ENCODE measurements around the gene ATP5F1A.
"Not testable (repeated sequence)": the region's sequence is repeated elsewhere in the genome, so short reads cannot be mapped to it uniquely, and the experiment has no call there.

Gene ATP5F1A

DNA sequence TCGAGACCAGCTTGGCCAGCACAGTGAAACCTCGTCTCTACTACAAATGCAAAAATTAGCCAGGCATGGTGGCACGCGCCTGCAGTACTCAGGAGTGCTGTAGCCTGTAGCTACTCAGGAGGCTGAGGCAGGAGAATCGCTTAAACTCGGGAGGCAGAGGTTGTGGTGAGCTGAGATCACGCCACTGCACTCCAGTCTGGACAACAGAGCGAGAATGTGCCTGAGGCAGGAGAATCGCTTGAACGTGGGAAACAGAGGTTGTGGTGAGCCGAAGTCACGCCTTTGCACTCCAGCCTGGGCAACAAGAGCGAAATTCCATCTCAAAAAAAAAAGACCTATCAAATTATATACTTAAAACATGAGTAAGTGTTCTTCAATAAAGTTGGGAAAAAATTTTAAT is 50.7 kb downstream of the ATP5F1A start:
- H3K36me3 ChIP-seq (replicated peaks in 1 of 2; ENCODE audit: control insufficient read depth in 2 of 2, insufficient read depth in 2 of 2, low read length in 2 of 2); H3K4me1 ChIP-seq (ENCODE audit: control insufficient read depth in 2 of 2, insufficient read depth in 1 of 2, low read depth in 1 of 2, low read length in 2 of 2); H3K4me3 ChIP-seq (ENCODE audit: low read length in 2 of 2); H2BK120ac ChIP-seq (ENCODE audit: low read depth, low read length); H3K9ac ChIP-seq (ENCODE audit: low read depth, low read length, poor library complexity); H4K8ac ChIP-seq (ENCODE audit: low read depth, low read length); H3K27me3 ChIP-seq (ENCODE audit: control insufficient read depth in 3 of 3, insufficient read depth in 3 of 3, low read depth in 1 of 3, low read length in 3 of 3); H3K4me2 ChIP-seq (ENCODE audit: insufficient read depth, low read length, poor library complexity, severe bottlenecking); H3K23ac ChIP-seq (ENCODE audit: low read depth, low read length, poor library complexity); H2BK15ac ChIP-seq (ENCODE audit: low read length); H2BK5ac ChIP-seq (ENCODE audit: low read length); H3K79me1 ChIP-seq (ENCODE audit: low read depth, low read length); H2AK5ac ChIP-seq (ENCODE audit: low read depth, low read length); H3K9me3 ChIP-seq (replicated peaks in 1 of 2; ENCODE audit: control insufficient read depth in 2 of 2, insufficient read depth in 1 of 2, low read depth in 1 of 2, low read length in 2 of 2); H2AFZ ChIP-seq (ENCODE audit: low read length); H3K18ac ChIP-seq (ENCODE audit: low read length); DNase-seq (ENCODE audit: low spot score); H3K27ac ChIP-seq (replicated peaks; ENCODE audit: low read length); H3K4ac ChIP-seq (ENCODE audit: low read length); H4K91ac ChIP-seq (ENCODE audit: low read depth, low read length, poor library complexity); H2BK12ac ChIP-seq (ENCODE audit: low read length); H3K14ac ChIP-seq (ENCODE audit: low read length): not testable (repeated sequence)
- WGBS, 2 donors (ENCODE audit: extremely low coverage in 2 of 2, insufficient read length in 2 of 2, insufficient replicate concordance in 1 of 2) = no CpG with 5 or more reads among the region's 13 CpGs

DNA sequence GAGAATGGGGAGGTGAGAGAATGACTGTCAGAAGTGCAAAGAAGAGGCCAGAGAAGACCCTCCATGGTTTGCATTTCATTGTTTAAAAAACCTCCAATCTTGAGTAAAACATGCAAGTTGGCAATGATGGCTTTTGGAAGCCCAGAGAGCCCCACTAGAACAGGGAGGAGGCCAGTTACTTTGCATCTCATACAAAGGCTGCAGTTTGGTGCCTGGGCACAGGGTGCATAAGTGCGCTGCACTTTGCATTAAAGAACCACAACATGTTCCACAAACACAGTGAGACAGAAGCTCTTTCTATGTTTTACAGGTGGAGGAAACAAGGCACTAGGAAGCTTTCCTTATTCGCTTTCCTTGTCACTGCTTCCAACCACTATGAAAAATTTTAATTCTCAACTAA is 51.4 kb downstream of the ATP5F1A start:
- no CpG with 5 or more reads among the region's 2 CpGs for WGBS, 2 donors (ENCODE audit: extremely low coverage in 2 of 2, insufficient read length in 2 of 2, insufficient replicate concordance in 1 of 2)
- Histone ChIP-seq H3K23ac (ENCODE audit: low read depth, low read length, poor library complexity) (no peak overlapping the region), H4K91ac (ENCODE audit: low read depth, low read length, poor library complexity) (no peak overlapping the region), H3K4me2 (ENCODE audit: insufficient read depth, low read length, poor library complexity, severe bottlenecking) (no peak overlapping the region), H2AK5ac (ENCODE audit: low read depth, low read length) (no peak overlapping the region), H3K9me3 (replicated peaks in 1 of 2; ENCODE audit: control insufficient read depth in 2 of 2, insufficient read depth in 1 of 2, low read depth in 1 of 2, low read length in 2 of 2) (no peaks in the 10 kb centered on the region), H2BK120ac (ENCODE audit: low read depth, low read length) (no peak overlapping the region), H2BK5ac (ENCODE audit: low read length) (no peak overlapping the region), H3K27ac (replicated peaks; ENCODE audit: low read length) (no peak overlapping the region), H2BK15ac (ENCODE audit: low read length) (no peak overlapping the region), H3K18ac (ENCODE audit: low read length) (no peak overlapping the region), H3K4ac (ENCODE audit: low read length) (no peak overlapping the region), H2AFZ (ENCODE audit: low read length) (no peak overlapping the region), H3K27me3 (ENCODE audit: control insufficient read depth in 3 of 3, insufficient read depth in 3 of 3, low read depth in 1 of 3, low read length in 3 of 3) (no peaks in the 10 kb centered on the region), H3K4me3 (ENCODE audit: low read length in 2 of 2) (no peak overlapping the region), H3K79me1 (ENCODE audit: low read depth, low read length) (no peaks in the 10 kb centered on the region), H2BK12ac (ENCODE audit: low read length) (no peak overlapping the region), H3K36me3 (replicated peaks in 1 of 2; ENCODE audit: control insufficient read depth in 2 of 2, insufficient read depth in 2 of 2, low read length in 2 of 2) (no peaks in the 10 kb centered on the region), H3K4me1 (ENCODE audit: control insufficient read depth in 2 of 2, insufficient read depth in 1 of 2, low read depth in 1 of 2, low read length in 2 of 2) (peaks cover 0 to 5% of the 10 kb centered on the region in 2 donors), H4K8ac (ENCODE audit: low read depth, low read length) (no peak overlapping the region), H3K9ac (ENCODE audit: low read depth, low read length, poor library complexity) (no peak overlapping the region), H3K14ac (ENCODE audit: low read length) (no peak overlapping the region)
- no peak for DNase-seq (ENCODE audit: low spot score)

DNA sequence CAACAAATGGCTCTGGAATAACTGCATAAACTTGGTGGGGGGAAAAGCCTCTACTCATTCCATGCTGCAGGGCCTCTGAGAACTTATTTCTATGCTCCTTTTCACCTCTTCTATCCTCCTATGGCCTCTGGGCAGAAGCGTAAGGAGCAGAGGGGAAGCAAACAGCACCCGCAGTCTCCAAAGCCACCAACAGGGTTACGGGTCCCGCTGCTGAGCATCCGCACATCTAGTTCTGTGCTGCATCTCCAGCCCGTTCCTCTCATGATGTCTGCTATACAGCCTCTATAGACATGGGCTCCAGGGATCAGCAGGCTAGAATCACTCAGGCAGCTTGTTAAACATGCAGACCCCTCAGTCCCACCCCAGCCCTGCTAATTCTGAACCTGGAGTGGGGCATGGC is 52.0 kb downstream of the ATP5F1A start:
- Histone ChIP-seq H4K91ac (ENCODE audit: low read depth, low read length, poor library complexity) (no peak overlapping the region), H3K4me3 (ENCODE audit: low read length in 2 of 2) (no peak overlapping the region), H2BK12ac (ENCODE audit: low read length) (no peak overlapping the region), H3K36me3 (replicated peaks in 1 of 2; ENCODE audit: control insufficient read depth in 2 of 2, insufficient read depth in 2 of 2, low read length in 2 of 2) (no peaks in the 10 kb centered on the region), H2BK5ac (ENCODE audit: low read length) (no peak overlapping the region), H3K27me3 (ENCODE audit: control insufficient read depth in 3 of 3, insufficient read depth in 3 of 3, low read depth in 1 of 3, low read length in 3 of 3) (no peaks in the 10 kb centered on the region), H3K4me1 (ENCODE audit: control insufficient read depth in 2 of 2, insufficient read depth in 1 of 2, low read depth in 1 of 2, low read length in 2 of 2) (peaks cover 0 to 5% of the 10 kb centered on the region in 2 donors), H2AFZ (ENCODE audit: low read length) (no peak overlapping the region), H4K8ac (ENCODE audit: low read depth, low read length) (no peak overlapping the region), H3K4ac (ENCODE audit: low read length) (no peak overlapping the region), H3K18ac (ENCODE audit: low read length) (no peak overlapping the region), H3K9ac (ENCODE audit: low read depth, low read length, poor library complexity) (no peak overlapping the region), H2BK15ac (ENCODE audit: low read length) (no peak overlapping the region), H3K79me1 (ENCODE audit: low read depth, low read length) (no peaks in the 10 kb centered on the region), H3K14ac (ENCODE audit: low read length) (no peak overlapping the region), H3K27ac (replicated peaks; ENCODE audit: low read length) (no peak overlapping the region), H3K9me3 (replicated peaks in 1 of 2; ENCODE audit: control insufficient read depth in 2 of 2, insufficient read depth in 1 of 2, low read depth in 1 of 2, low read length in 2 of 2) (no peaks in the 10 kb centered on the region), H2AK5ac (ENCODE audit: low read depth, low read length) (no peak overlapping the region), H3K4me2 (ENCODE audit: insufficient read depth, low read length, poor library complexity, severe bottlenecking) (no peak overlapping the region), H3K23ac (ENCODE audit: low read depth, low read length, poor library complexity) (no peak overlapping the region), H2BK120ac (ENCODE audit: low read depth, low read length) (no peak overlapping the region)
- no peak for DNase-seq (ENCODE audit: low spot score)
- WGBS, 2 donors (ENCODE audit: extremely low coverage in 2 of 2, insufficient read length in 2 of 2, insufficient replicate concordance in 1 of 2) = no CpG with 5 or more reads among the region's 6 CpGs

DNA sequence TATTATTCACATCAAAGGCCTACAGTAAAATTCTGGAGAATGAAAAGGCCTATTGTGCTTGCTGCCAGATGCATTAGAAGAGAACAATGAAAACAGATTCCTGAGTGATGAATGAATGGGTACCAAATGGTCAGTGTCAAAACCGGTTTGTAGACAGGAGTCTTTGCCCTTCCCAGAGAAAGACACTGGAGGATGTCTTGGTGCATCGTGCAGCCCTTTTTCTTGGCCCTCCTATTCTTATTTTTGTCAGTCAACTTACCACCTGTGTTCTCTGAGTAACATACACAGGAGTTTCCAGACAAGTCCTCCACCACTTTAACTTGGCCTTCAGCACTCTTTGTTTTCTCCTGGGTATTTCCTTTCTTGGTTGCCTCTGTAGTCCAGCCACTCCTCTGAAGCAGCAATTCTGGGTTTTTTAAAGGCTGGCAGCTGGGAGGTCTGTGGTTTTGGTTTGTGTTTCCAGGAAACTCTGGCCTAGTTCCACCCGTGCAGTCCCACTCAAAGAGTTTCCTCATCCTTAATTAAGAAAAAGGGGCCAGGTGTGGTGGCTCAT is 55.4 kb downstream of the ATP5F1A start:
- H3K23ac ChIP-seq (ENCODE audit: low read depth, low read length, poor library complexity) = no peak overlapping the region
- H3K4ac ChIP-seq (ENCODE audit: low read length) = no peak overlapping the region
- H2BK12ac ChIP-seq (ENCODE audit: low read length) = no peak overlapping the region
- H3K4me1 ChIP-seq (ENCODE audit: control insufficient read depth in 2 of 2, insufficient read depth in 1 of 2, low read depth in 1 of 2, low read length in 2 of 2) = peaks cover 0 to 5% of the 10 kb centered on the region in 2 donors
- no peak overlapping the region for H4K8ac ChIP-seq (ENCODE audit: low read depth, low read length)
- DNase-seq (ENCODE audit: low spot score) = no peak
- no peak overlapping the region for H4K91ac ChIP-seq (ENCODE audit: low read depth, low read length, poor library complexity)
- H2AK5ac ChIP-seq (ENCODE audit: low read depth, low read length) = no peak overlapping the region
- no peak overlapping the region for H3K18ac ChIP-seq (ENCODE audit: low read length)
- no peak overlapping the region for H3K27ac ChIP-seq (replicated peaks; ENCODE audit: low read length)
- no peak overlapping the region for H3K4me3 ChIP-seq (ENCODE audit: low read length in 2 of 2)
- H3K9ac ChIP-seq (ENCODE audit: low read depth, low read length, poor library complexity) = no peak overlapping the region
- H3K9me3 ChIP-seq (replicated peaks in 1 of 2; ENCODE audit: control insufficient read depth in 2 of 2, insufficient read depth in 1 of 2, low read depth in 1 of 2, low read length in 2 of 2) = no peaks in the 10 kb centered on the region
- H2BK120ac ChIP-seq (ENCODE audit: low read depth, low read length) = no peak overlapping the region
- H3K4me2 ChIP-seq (ENCODE audit: insufficient read depth, low read length, poor library complexity, severe bottlenecking) = no peak overlapping the region
- H3K79me1 ChIP-seq (ENCODE audit: low read depth, low read length) = no peaks in the 10 kb centered on the region
- no peaks in the 10 kb centered on the region for H3K27me3 ChIP-seq (ENCODE audit: control insufficient read depth in 3 of 3, insufficient read depth in 3 of 3, low read depth in 1 of 3, low read length in 3 of 3)
- H2BK5ac ChIP-seq (ENCODE audit: low read length) = no peak overlapping the region
- no peaks in the 10 kb centered on the region for H3K36me3 ChIP-seq (replicated peaks in 1 of 2; ENCODE audit: control insufficient read depth in 2 of 2, insufficient read depth in 2 of 2, low read length in 2 of 2)
- H2BK15ac ChIP-seq (ENCODE audit: low read length) = no peak overlapping the region
- no peak overlapping the region for H2AFZ ChIP-seq (ENCODE audit: low read length)
- no CpG with 5 or more reads among the region's 3 CpGs for WGBS, 2 donors (ENCODE audit: extremely low coverage in 2 of 2, insufficient read length in 2 of 2, insufficient replicate concordance in 1 of 2)
- H3K14ac ChIP-seq (ENCODE audit: low read length) = no peak overlapping the region
